ENCODE results near the gene ATP5PO. TPM values are rescaled to one million over a fixed set of nuclear protein-coding genes. Genes with fewer than 3 reads are reported as not detected.

Gene ATP5PO
- total and polyA plus RNA-seq, 8 donors: 94.7 to 603 (median 358) TPM

DNA sequence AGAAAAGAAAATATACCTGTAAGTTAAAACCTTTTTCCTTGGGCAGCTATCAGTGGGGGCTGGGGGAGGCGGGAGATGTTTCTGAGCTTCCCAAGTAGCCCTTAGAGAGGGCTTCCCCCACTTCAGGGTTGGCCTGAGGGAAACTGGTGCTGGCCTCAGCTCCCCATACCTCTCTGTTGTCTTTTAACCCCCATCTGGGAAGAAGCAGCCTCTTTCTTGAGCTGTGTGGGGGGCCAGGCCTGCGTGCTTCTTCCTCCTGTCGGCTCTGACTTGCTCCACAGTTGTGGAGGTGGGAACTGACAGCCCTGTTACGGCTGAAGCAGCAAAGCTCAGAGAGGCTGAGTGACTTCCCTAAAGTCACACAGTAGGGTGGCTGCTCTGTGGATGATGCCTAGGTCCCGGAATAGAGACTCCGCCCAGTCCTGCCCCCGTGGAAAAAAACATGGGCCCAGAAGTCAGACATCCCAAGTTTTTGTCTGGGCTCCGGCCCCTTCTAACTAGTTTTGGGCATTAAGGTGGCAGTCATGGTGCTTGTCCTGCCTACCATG lies 55.2 kb downstream of the ATP5PO start:
- WGBS, 5 donors: 81 to 96% (median 89%) methylated on average over 7 to 8 of the region's 8 CpGs
- TF ChIP-seq POLR2A (IDR thresholded peaks at IDR 0.05) (no peak), EP300 (IDR thresholded peaks at IDR 0.05) (no peak), POLR2AphosphoS5 (IDR thresholded peaks at IDR 0.05) (no peak)
- TF ChIP-seq, protein P1, sequence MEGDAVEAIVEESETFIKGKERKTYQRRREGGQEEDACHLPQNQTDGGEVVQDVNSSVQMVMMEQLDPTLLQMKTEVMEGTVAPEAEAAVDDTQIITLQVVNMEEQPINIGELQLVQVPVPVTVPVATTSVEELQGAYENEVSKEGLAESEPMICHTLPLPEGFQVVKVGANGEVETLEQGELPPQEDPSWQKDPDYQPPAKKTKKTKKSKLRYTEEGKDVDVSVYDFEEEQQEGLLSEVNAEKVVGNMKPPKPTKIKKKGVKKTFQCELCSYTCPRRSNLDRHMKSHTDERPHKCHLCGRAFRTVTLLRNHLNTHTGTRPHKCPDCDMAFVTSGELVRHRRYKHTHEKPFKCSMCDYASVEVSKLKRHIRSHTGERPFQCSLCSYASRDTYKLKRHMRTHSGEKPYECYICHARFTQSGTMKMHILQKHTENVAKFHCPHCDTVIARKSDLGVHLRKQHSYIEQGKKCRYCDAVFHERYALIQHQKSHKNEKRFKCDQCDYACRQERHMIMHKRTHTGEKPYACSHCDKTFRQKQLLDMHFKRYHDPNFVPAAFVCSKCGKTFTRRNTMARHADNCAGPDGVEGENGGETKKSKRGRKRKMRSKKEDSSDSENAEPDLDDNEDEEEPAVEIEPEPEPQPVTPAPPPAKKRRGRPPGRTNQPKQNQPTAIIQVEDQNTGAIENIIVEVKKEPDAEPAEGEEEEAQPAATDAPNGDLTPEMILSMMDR (IDR thresholded peaks at IDR 0.05): no peak
- no peaks in the 10 kb centered on the region for H3K36me3 ChIP-seq

DNA sequence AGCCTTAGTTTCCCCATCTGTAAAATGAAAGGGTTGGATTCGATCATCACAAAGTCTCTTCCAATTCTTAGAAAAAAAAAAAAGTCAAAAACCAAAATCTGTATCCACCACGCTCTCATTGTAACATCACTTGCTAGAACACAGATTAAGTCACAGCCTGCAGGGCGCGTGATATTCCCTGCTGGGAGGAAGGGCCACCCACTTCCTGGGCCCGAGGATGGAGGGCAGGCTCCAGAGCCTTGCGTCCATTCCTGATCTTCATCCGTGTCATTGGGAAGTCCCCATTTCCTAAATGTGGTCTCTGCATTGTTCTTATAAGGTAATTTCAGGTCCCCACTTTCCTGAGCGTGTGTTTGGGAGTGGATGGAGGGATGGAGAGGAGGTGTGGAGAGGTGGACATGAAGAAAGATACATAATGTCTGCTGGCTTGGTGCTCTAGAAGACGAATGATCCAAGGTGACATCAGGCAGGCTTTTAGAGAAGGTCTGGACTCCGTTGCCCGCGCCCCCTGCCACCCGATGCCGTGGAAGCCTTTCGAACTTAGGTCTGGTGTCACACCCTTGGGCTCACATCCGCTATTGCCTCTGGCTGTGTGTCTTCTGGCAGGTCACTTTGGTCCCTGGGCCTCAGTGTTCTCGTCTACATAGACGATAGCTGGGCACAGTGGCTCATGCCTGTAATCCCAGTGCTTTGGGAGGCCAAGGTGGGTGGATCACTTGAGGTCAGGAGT lies 56.1 kb downstream of the ATP5PO start:
- WGBS, 5 donors: 88 to 95% (median 93%) methylated on average over 18 of the region's 18 CpGs
- Histone ChIP-seq H3K27me3 (no peaks in the 10 kb centered on the region), H3K4me1 (peaks cover 0 to 8% (median 0%) of the 10 kb centered on the region in 4 donors), H3K36me3 (no peaks in the 10 kb centered on the region), H3K4me3 (no peak overlapping the region), H3K27ac (peak overlapping the region in 1 of 5 donors; percentile 65), H3K9me3 (no peaks in the 10 kb centered on the region)
- no peak for DNase-seq
- intact Hi-C loops (cut with DNase I; ENCODE audit: low total_unique reads): no loop called here
- TF ChIP-seq POLR2A (IDR thresholded peaks at IDR 0.05) (no peak), POLR2AphosphoS5 (IDR thresholded peaks at IDR 0.05) (no peak), EP300 (IDR thresholded peaks at IDR 0.05) (no peak)
- TF ChIP-seq, protein P1 (IDR thresholded peaks at IDR 0.05): no peak

More for the DNA sequence above, 55.2 kb downstream of the ATP5PO start:
- intact Hi-C loops (cut with DNase I; ENCODE audit: low total_unique reads): no loop called here
- H3K4me1 ChIP-seq: peaks cover 0 to 8% (median 0%) of the 10 kb centered on the region in 4 donors
- no peak for DNase-seq
- H3K27me3 ChIP-seq: no peaks in the 10 kb centered on the region
- H3K4me3 ChIP-seq: no peak overlapping the region
- H3K27ac ChIP-seq: no peak overlapping the region
- H3K9me3 ChIP-seq: no peaks in the 10 kb centered on the region

DNA sequence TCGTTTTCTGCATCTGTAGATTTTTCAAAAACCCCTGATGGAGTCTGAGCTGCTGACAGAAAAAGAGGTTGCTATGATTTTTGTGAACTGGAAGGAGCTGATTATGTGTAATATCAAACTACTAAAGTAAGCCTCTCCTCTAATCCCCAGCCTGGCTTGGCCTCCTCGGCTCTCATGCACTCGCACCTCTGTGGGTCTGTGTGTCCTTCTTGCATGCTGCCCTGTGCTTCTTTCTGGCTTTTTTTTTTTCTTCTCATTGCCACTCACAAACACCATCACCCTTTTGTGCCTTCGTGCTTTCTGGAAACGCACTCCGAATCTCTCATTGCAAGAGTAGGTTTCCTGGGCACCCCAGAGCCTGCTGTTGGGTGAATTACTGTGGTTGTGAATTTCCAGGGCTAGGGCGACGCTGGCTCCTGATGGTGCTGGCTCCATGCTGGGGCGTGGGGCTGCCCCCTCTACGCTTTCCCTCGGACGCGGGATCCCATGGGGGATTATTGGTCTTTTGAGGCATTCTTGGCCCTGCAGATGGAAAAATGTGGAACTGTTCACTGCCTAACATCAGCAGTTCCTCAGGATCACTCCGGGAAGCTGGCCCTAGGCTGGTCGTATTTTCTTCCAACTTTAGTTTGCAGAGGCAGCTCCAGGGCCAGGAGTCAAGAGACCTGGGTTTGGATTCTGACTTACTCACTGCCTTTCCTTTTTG lies 56.8 kb downstream of the ATP5PO start:
- DNase-seq: peak in 1 of 2 donors; percentile 34
- 59 to 86% (median 73%) methylated on average over 15 of the region's 15 CpGs for WGBS, 5 donors

More for the DNA sequence above, 56.8 kb downstream of the ATP5PO start:
- no peak overlapping the region for H3K4me3 ChIP-seq
- H3K27me3 ChIP-seq: no peaks in the 10 kb centered on the region
- intact Hi-C loops (cut with DNase I; ENCODE audit: low total_unique reads): no loop called here
- TF ChIP-seq, protein P1 (IDR thresholded peaks at IDR 0.05): no peak
- TF ChIP-seq POLR2A (IDR thresholded peaks at IDR 0.05) (no peak), EP300 (IDR thresholded peaks at IDR 0.05) (no peak), POLR2AphosphoS5 (IDR thresholded peaks at IDR 0.05) (no peak)
- no peaks in the 10 kb centered on the region for H3K9me3 ChIP-seq
- peaks cover 0 to 8% (median 0%) of the 10 kb centered on the region in 4 donors for H3K4me1 ChIP-seq
- H3K36me3 ChIP-seq: no peaks in the 10 kb centered on the region
- peak overlapping the region in 1 of 5 donors; percentile 65 for H3K27ac ChIP-seq
